Activated T-helper 2 cell treated with anti-CD3 and anti-CD28 coated beads, Interferon-gamma antibody, Interleukin-2, Interleukin-4, amounts not matched to agents 10 μg/mL and 5 μg/mL and 100 μg/mL, durations not matched to agents 14 hours and 24 hours and 36 hours (primary cell): Measurements from ENCODE around the gene SPATA24. TPM values are rescaled to one million over a fixed set of nuclear protein-coding genes. Genes with fewer than 3 reads are reported as not detected.

ENCODE experiments used
- DNase-seq: peaks from one replicate; pipeline ENCODE4 v3.0.0; 2021; ENCODE audit warnings: low spot score
- H3K27ac Mint-ChIP-seq: one replicate; pipeline ENCODE4 v1.8.0; 2021; ENCODE audit warnings: mixed read lengths
- H3K27me3 Mint-ChIP-seq: one replicate; pipeline ENCODE4 v1.8.0; 2021; ENCODE audit warnings: low read depth, mixed read lengths
- H3K36me3 Mint-ChIP-seq: one replicate; pipeline ENCODE4 v1.8.0; 2021; ENCODE audit warnings: low read depth, mixed read lengths
- H3K4me1 Mint-ChIP-seq: one replicate; pipeline ENCODE4 v1.8.0; 2021; ENCODE audit warnings: low read depth, mixed read lengths
- H3K4me3 Mint-ChIP-seq: one replicate; pipeline ENCODE4 v1.8.0; 2021; ENCODE audit warnings: low read depth, mild to moderate bottlenecking, moderate library complexity, mixed read lengths
- H3K9me3 Mint-ChIP-seq: one replicate; pipeline ENCODE4 v1.8.0; 2021; ENCODE audit warnings: mixed read lengths
- intact Hi-C: fragments of 100-400 bp; cut with micrococcal nuclease; formaldehyde crosslinking; loops from one replicate; pipeline ENCODE4 v1.15.1; 2023
- total RNA-seq: library from RNA; stranded (reverse); gene quantifications from 2 replicates; pipeline ENCODE4 v1.2.3, GENCODE V29; 2022

Gene SPATA24
- total RNA-seq, 1 donor from 2014 or later: 4.7 TPM

- peaks cover 55% of the 10 kb centered on the region for H3K36me3 Mint-ChIP-seq
These were observed 27.8 kb upstream of the SPATA24 start for GRCh38 chr5:139431706-139432105.

DNA sequence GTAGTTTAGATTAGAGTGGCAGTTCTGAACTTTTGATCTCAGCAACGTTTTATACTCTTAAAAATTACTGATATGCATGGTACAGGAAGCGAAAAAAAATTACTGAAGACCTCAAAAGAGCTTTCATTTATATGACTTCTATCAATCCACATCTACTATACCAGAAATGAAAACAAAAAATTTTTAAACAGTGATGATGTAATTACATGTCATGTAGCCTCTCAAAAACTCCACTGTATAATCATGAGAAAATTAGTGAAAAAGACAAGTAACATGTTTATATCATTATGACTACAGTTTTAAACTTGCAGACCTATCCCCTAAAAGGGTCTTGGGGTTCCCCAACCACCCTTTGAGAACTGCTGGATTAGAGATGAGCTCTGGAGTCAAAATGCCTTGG, 26.1 kb upstream of the SPATA24 start:
- no peak for DNase-seq
- intact Hi-C loops: no loop called here
- H3K9me3 Mint-ChIP-seq: no peaks in the 10 kb centered on the region
- peaks cover 64% of the 10 kb centered on the region for H3K36me3 Mint-ChIP-seq
- peaks cover 18% of the 10 kb centered on the region for H3K4me1 Mint-ChIP-seq
- no peak overlapping the region for H3K27ac Mint-ChIP-seq
- no peaks in the 10 kb centered on the region for H3K27me3 Mint-ChIP-seq
- no peak overlapping the region for H3K4me3 Mint-ChIP-seq

More at GRCh38 chr5:139431706-139432105, 27.8 kb upstream of the SPATA24 start:
- Mint-ChIP-seq H3K4me1 (peaks cover 18% of the 10 kb centered on the region), H3K27me3 (no peaks in the 10 kb centered on the region), H3K4me3 (no peak overlapping the region), H3K27ac (peak overlapping the region; percentile 17), H3K9me3 (no peaks in the 10 kb centered on the region)
- DNase-seq: no peak
- intact Hi-C loops: no loop called here

GRCh38 chr5:139426203-139426885, 22.5 kb upstream of the SPATA24 start:
- DNase-seq: no peak
- H3K27me3 Mint-ChIP-seq: no peaks in the 10 kb centered on the region
- intact Hi-C loops: no loop called here
- peaks cover 23% of the 10 kb centered on the region for H3K4me1 Mint-ChIP-seq
- peaks cover 70% of the 10 kb centered on the region for H3K36me3 Mint-ChIP-seq
- no peaks in the 10 kb centered on the region for H3K9me3 Mint-ChIP-seq
- H3K27ac Mint-ChIP-seq: no peak overlapping the region
- H3K4me3 Mint-ChIP-seq: no peak overlapping the region

GRCh38 chr5:139425497-139425896, 21.6 kb upstream of the SPATA24 start:
- H3K4me3 Mint-ChIP-seq: no peak overlapping the region
- DNase-seq: no peak
- H3K9me3 Mint-ChIP-seq: no peaks in the 10 kb centered on the region
- no peaks in the 10 kb centered on the region for H3K27me3 Mint-ChIP-seq
- intact Hi-C loops: no loop called here
- peaks cover 22% of the 10 kb centered on the region for H3K4me1 Mint-ChIP-seq
- peaks cover 65% of the 10 kb centered on the region for H3K36me3 Mint-ChIP-seq
- no peak overlapping the region for H3K27ac Mint-ChIP-seq

GRCh38 chr5:139422307-139422893, 18.5 kb upstream of the SPATA24 start:
- Mint-ChIP-seq H3K4me3 (no peak overlapping the region), H3K27me3 (no peaks in the 10 kb centered on the region), H3K27ac (peak overlapping the region; percentile 58), H3K36me3 (peaks cover 72% of the 10 kb centered on the region), H3K9me3 (no peaks in the 10 kb centered on the region), H3K4me1 (peaks cover 22% of the 10 kb centered on the region)
- intact Hi-C loops: loop anchor here (1.0 to 2.0 kb wide), 2 partner anchors 14 to 91 kb away; no protein-coding TSS in a partner anchor
- DNase-seq: peak; percentile 53

DNA sequence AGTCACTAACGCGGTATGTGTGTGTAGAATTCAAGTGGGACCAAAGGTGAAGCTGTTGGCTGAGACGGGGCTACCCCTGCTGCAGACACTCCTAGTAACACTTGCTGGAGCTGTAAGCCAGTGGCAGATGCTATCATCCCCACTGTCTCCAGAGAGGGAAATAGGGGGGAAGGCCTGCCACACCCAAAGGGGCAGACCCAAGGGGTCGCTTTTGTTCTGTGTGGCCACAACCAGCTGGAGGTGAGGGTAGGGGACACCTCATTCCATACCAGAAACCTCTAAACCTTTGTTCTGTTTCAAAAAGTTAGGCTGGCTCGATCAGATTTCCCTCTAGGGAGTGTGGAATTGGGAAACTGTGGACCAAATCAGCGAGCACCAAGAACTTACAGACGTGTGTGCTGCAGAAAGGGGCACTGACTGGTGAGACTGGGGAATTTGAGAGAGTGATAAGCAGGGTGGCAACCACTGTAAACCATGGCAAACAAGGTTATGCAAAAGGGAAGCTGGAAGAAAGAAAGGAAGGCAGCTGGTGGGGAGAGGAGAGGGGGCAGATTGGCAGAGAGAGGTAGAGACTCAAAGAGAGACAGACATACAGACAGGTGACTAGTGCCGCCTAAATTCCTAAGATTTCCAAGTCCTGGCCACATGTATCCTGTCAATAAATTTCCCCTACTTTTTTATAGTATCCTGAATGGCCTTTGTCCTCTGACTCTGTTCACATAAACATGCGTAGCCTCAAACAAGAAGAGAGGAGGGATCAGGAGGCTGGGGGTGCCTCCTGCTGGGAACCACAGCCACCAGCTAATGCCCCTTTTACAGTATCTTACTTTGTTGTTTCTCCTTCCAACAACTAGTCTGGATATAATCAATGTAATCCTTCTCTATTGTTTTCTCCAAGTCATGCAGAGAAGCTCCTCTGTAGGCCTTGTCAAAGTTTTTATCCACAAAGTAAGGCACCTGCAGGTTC, 15.6 kb upstream of the SPATA24 start:
- Mint-ChIP-seq H3K4me1 (peaks cover 46% of the 10 kb centered on the region), H3K4me3 (no peak overlapping the region), H3K27me3 (no peaks in the 10 kb centered on the region), H3K27ac (peak overlapping the region; percentile 52), H3K36me3 (peaks cover 59% of the 10 kb centered on the region), H3K9me3 (no peaks in the 10 kb centered on the region)
- DNase-seq: no peak
- intact Hi-C loops: loop anchor here (10.0 kb wide), 2 partner anchors 215 to 345 kb away; no protein-coding TSS in a partner anchor

DNA sequence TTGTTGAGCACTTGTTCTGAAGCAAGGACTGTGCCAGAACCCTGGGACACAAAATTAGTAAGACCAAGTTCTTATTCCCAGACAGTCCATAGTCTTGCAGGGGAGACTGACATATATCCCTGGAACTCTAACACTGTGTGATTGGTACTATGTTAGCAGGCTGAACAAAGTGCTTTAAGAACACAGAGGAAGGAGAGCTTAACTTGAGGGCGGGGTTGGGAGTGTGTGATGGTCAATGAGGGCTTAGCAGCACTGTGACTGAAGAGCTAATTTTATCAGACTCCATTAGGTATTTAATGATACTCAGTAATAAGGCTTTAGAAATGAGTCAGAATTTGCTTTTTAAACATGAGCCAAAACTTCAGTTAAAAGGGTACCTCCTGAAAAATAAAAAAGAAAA, 14.9 kb upstream of the SPATA24 start:
- Mint-ChIP-seq H3K36me3 (peaks cover 55% of the 10 kb centered on the region), H3K9me3 (no peaks in the 10 kb centered on the region), H3K4me3 (no peak overlapping the region), H3K27ac (peak overlapping the region; percentile 52), H3K27me3 (no peaks in the 10 kb centered on the region), H3K4me1 (peaks cover 50% of the 10 kb centered on the region)
- intact Hi-C loops: loop anchor here (10.0 kb wide), 2 partner anchors 216 to 346 kb away; no protein-coding TSS in a partner anchor
- no peak for DNase-seq

DNA sequence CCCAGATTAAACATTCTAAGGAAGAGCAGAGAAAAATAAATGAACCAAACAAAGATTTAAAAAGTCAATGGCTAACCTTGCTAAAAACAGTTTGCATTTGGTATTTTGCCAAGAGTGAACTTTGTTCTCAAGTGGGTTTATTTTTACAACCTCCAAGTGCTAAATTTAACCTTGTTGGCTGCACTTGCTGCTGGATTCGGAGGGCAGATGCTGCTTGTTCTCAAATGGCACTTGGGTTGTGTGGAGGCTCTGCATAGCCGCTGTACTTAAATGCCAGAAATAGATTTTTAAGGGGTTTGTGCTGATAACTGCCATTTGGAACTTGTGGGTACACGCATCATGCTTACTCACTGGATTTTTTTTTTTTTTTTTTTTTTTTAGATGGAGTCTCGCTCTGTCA, 13.3 kb upstream of the SPATA24 start:
- no peak for DNase-seq
- Mint-ChIP-seq H3K27ac (peak overlapping the region; percentile 97), H3K36me3 (peaks cover 57% of the 10 kb centered on the region), H3K27me3 (no peaks in the 10 kb centered on the region), H3K4me3 (no peak overlapping the region), H3K4me1 (peaks cover 59% of the 10 kb centered on the region), H3K9me3 (no peaks in the 10 kb centered on the region)
- intact Hi-C loops: loop anchor here (10.0 kb wide), 2 partner anchors 218 to 348 kb away; no protein-coding TSS in a partner anchor

GRCh38 chr5:139416651-139417050, 12.8 kb upstream of the SPATA24 start:
- no peak for DNase-seq
- peak overlapping the region; percentile 97 for H3K27ac Mint-ChIP-seq
- H3K4me3 Mint-ChIP-seq: no peak overlapping the region
- intact Hi-C loops: loop anchor here (10.0 kb wide), 2 partner anchors 218 to 348 kb away; no protein-coding TSS in a partner anchor
- H3K36me3 Mint-ChIP-seq: peaks cover 59% of the 10 kb centered on the region
- no peaks in the 10 kb centered on the region for H3K9me3 Mint-ChIP-seq
- peaks cover 59% of the 10 kb centered on the region for H3K4me1 Mint-ChIP-seq
- H3K27me3 Mint-ChIP-seq: no peaks in the 10 kb centered on the region

DNA sequence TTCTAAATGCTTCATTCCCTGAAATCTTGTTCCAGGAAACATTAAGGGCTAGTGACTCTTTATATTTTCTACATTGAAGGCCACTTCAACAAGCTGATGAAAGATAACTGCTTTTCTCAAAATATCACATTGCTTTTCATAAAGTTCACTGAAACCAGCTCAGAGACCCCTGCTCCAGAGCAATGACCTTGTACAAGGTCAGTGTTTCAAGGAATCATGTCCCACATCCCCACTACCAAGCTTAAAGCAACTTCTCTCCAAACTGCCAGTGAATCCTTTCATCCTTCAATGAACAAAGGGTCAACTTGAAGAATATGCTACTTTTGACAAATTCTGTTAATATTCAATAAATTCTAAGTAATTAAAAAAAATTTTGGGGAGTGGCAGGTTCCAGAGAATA, 12.0 kb upstream of the SPATA24 start:
- Mint-ChIP-seq H3K27ac (peak overlapping the region; percentile 97), H3K36me3 (peaks cover 61% of the 10 kb centered on the region), H3K4me1 (peaks cover 60% of the 10 kb centered on the region), H3K4me3 (peak overlapping the region; percentile 66), H3K9me3 (no peaks in the 10 kb centered on the region), H3K27me3 (no peaks in the 10 kb centered on the region)
- intact Hi-C loops: loop anchor here (1.0 to 10.0 kb wide), 9 partner anchors 23 to 349 kb away; partner anchors contain the start of genes DNAJC18, STING1 and UBE2D2
- DNase-seq: no peak

- DNase-seq: no peak
- H3K4me3 Mint-ChIP-seq: peak overlapping the region; percentile 66
- H3K9me3 Mint-ChIP-seq: no peaks in the 10 kb centered on the region
- H3K4me1 Mint-ChIP-seq: peaks cover 59% of the 10 kb centered on the region
- intact Hi-C loops: loop anchor here (1.0 to 10.0 kb wide), 9 partner anchors 23 to 349 kb away; partner anchors contain the start of genes DNAJC18, STING1 and UBE2D2
- H3K36me3 Mint-ChIP-seq: peaks cover 59% of the 10 kb centered on the region
- peak overlapping the region; percentile 97 for H3K27ac Mint-ChIP-seq
- H3K27me3 Mint-ChIP-seq: no peaks in the 10 kb centered on the region
These were observed 11.5 kb upstream of the SPATA24 start for GRCh38 chr5:139415221-139415861.
